ENCODE measurements around the gene GHRL.
"Not testable (repeated sequence)": the region's sequence is repeated elsewhere in the genome, so short reads cannot be mapped to it uniquely, and the experiment has no call there.

GHRL gene

DNA sequence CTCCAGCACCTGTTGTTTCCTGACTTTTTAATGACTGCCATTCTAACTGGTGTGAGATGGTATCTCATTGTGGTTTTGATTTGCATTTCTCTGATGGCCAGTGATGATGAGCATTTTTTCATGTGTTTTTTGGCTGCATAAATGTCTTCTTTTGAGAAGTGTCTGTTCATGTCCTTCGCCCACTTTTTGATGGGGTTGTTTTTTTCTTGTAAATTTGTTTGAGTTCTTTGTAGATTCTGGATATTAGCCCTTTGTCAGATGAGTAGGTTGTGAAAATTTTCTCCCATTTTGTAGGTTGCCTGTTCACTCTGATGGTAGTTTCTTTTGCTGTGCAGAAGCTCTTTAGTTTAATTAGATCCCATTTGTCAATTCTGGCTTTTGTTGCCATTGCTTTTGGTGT lies 5.3 kb upstream of the GHRL start:
- not testable (repeated sequence) for DNase-seq (ENCODE audit: low spot score)

- DNase-seq (ENCODE audit: low spot score), result no peak
These were observed 1.4 kb upstream of the GHRL start for GRCh38 chr3:10294030-10294586.

DNA sequence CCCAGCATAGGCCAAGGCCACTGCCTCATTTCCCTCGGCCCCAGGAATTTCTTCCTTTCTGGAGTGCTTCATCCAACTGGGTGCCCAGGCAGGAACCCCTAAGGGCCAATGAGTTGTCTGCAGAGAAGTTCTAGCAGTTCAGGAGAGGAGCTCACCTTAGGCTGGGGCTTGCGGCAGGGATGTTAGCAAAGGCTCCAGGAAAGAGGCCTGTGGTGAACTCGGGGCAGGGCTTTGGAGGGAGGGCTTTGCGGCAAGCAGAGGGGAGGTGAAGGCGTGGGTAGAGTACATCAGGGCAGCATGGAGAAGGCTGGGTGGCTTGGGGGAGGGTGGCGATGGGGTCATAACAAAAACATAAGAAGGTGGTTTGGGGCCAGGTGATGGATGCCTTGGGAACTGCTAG lies 1.1 kb downstream of the GHRL start:
- no peak for DNase-seq (ENCODE audit: low spot score)

GRCh38 chr3:10290481-10291176 lies 2.1 kb downstream of the GHRL start:
- no peak for DNase-seq (ENCODE audit: low spot score)

- DNase-seq (ENCODE audit: low spot score), result no peak
These were observed 2.9 kb downstream of the GHRL start for GRCh38 chr3:10289787-10290355.

DNA sequence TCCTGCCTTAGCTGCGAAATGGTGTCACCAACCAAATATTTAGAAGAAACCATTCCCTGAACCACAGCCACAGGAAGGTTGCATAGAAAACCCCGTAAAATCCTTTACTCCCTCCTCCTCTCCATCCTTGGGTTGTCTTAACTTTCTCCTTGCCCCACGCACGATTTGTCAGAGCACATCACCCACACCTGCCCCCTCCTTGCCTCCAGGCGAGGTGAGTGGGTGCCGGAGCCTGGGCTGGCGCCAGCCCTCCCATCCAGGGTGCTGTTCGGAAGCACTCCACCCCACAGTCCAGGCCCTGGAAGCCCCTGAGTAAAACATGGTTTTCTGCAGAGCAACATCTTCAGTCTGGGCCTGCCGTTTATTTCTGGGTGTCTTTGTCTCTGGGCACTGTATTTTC lies 3.7 kb downstream of the GHRL start:
- DNase-seq (ENCODE audit: low spot score), result no peak

DNA sequence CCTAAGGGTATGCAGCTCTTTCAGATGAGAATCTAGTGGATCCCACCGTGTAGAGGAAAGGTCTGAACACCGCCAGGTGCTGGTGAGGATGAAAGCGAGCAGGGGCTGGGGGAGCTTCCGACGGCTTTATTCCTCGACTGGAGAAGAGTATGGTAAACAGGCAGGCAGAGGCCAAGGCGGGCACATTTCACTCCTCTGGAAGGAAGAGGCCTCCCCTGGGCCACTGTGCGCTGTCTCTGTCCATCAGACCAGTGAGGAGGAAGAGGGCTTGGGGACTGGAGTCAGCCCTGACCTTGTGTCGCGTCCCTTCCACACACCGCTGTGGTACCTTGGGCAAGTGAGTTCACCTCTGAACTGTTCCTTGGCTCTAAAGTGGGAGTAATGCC lies 4.2 kb downstream of the GHRL start:
- DNase-seq (ENCODE audit: low spot score), result no peak

- no peak for DNase-seq (ENCODE audit: low spot score)
These were observed 4.7 kb downstream of the GHRL start for GRCh38 chr3:10287936-10288574.

DNA sequence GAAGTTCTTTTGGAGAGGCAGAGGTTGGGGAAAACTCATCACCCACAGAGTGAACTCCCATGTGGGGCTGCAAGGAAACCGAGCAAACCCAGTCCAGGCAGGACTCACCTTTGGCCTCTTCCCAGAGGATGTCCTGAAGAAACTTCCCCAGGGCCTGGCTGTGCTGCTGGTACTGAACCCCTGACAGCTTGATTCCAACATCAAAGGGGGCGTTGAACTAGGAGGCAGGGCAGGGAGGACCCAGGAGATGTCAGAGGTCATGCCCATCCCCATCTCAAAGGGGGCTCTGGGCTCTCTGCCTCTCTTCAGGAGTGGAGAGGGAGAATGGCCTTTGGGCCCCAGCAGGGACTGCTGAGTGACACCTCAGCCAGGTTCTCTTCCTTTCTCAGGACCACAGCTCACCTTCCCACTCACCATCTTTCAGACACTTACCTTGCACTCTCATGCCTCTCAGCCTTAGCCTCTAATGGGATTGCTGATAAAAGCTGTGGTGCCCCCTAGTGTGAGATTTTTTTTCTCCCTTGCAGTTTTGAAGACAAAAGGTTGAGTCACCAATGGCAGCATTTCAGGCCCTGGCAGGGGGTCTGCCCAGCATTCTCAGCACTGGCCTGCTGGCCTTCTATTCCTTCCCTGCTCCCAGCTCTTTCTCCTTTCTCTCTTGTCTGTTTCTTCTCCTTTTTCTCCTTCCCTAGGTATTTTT lies 6.0 kb downstream of the GHRL start:
- no peak for DNase-seq (ENCODE audit: low spot score)

DNA sequence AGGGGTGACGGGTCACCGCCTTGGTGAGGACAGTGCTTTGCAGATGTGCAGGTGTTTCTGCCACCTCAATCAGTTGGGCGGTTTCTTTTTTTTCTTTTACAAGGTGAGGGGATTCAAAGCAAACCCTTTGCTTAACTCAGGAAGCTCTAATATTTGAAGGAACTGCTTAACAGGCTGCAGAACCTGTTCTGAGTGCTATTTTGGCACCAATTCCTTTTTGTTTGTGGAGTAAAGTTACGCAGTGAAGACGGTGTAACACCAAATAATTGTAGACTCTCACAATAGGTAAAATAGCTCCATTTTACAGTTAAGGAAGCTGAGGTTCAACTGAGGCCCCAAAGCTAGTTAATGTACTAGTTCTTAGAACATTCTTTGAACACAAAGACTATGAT lies 6.6 kb downstream of the GHRL start:
- DNase-seq (ENCODE audit: low spot score), result no peak

DNA sequence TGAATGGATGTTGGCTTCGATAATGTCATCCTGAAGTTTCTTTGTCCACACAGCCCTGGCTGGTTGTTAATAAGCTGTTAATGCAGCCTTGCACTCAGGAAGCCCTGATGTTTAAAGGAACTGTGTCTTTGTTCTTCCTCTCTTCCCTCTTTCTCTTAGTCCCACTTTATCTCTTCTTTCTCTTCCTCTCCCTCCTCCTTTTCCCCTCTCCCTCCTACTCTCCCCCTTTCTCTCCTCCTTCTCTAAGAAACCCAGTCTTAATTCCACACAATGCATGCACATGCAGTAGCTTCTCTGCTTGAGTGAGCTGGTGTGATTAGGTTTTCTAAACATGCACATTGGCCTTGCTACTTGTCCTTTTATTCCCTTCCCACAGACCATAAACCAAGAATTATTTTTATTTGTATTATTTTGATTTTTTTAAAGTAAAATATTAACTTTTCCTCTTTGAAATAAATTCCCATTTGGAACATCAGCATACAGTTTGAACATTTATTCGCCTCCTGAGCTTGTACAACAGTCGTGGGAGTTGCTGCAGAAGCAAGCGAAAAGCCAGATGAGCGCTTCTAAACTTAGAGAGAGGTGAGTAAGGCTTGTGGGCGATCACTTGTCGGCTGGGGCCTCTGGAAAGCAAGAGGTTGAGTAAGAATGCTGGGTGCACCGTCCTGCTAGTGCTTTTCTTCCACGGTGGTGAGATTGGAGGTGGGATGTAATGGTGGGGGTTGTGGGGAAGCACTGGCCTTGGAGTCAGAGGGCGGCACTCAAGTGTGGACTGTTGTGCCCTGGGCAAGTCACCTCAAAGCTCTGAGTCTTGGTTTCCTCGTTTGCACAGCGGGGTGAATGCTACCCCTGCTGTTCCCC lies 7.2 kb downstream of the GHRL start:
- no peak for DNase-seq (ENCODE audit: low spot score)

GRCh38 chr3:10284496-10284895 lies 8.3 kb downstream of the GHRL start:
- no peak for DNase-seq (ENCODE audit: low spot score)

DNA sequence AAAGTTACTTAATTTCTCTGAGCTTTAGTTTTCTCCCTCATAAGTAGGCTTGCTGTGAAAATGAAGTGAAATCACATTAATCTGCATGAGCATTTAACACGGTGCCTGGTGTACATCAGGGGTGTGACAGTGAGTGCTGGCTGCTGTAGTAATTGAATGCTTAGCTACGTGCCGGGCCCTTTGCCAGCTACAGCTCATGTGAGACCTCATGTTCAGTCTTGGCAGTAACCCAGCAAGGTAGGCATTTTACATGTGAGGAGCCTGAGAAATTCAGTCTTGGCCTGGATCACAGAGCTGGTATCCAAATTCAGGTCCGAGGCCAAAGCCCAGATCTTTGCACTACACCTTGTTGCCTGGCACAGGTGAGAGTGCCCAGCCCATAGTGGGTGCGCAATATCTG lies 9.1 kb downstream of the GHRL start:
- DNase-seq (ENCODE audit: low spot score), result no peak

GRCh38 chr3:10281951-10282350 lies 10.8 kb downstream of the GHRL start:
- no peak for DNase-seq (ENCODE audit: low spot score)

DNA sequence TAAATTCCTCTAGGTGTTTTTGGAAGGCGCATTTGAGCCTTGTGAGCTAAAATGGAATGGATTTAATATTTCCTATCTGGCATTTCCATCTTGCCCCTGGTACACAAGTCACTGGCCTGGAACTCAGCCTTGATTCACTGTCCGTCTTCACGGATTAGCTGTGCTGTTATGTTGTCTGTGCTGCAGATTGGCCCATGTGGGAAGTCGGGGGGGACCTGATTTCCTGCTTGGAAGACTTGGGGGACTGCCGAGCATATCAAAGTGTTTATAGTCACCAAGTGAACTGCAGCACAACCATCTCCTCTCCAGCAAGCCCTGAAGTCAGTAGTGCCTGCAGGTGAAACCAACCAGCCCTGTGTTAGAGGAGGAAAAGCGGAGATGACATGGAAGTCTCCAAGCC lies 12.2 kb downstream of the GHRL start:
- no peak for DNase-seq (ENCODE audit: low spot score)

- DNase-seq (ENCODE audit: low spot score), result no peak
These were observed 12.6 kb downstream of the GHRL start for GRCh38 chr3:10280177-10280529.

DNA sequence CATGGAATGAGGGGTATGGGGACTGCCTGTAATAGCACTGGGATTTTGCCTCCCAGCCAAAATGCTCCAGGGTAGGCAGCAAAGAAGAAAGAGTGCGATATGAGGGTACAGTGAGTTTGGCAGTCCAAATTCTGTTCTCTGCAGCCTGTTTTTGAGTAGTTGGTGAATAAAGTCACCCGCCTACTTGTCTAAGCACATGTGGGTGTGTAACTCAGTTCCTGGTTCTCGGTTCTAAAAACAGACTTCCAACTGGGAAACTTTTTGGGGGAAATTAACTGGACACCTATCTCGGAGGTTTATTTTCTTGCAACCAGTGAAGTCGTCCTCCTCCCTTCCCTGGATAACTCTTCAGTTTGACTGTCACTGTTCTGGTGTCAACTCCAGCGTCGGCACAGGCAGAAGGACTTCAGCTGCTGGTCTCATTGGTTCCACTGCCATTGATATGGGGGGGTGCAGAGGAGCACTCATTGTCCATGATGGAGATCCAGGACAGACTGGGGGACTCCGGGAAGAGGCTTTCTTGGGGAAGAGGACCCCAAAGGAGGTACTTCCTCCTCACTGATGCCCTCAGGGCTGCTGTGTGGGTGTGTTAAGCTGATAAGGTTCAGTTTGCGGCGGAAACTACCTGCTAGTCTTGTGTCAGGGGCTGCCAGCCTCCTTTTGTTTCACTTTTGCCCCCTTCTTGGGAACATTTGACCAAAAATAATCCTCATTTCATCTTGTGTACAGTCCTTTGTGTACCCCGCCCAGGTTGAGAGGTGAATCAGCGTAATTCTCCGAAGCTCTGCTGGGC lies 13.2 kb downstream of the GHRL start:
- no peak for DNase-seq (ENCODE audit: low spot score)

- no peak for DNase-seq (ENCODE audit: low spot score)
These were observed 14.2 kb downstream of the GHRL start for GRCh38 chr3:10278501-10278900.

DNA sequence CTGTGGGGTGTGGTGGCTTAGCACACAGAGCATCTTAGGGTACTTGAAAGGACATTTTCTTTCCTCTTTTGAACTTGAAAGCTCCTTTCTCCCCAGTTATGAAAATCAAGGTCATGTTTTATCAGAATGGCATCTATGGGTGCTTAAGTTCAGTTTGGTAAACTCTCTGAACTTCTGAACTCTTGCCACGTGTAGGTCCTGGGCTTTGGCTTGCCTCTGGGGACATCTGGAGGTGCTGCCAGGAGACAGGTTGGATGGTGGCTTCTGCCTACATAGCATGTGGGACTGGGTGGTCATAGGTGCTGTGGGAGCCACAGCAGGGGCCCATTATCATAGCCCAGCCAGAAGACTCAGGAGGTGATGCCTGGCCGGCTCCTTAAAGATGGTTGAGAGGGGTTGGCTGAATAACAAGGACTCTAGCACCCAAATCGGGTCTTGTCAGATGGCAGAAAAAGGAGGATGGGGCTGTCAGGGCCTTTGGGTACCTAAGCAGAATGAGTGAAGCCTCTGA lies 15.6 kb downstream of the GHRL start:
- no peak for DNase-seq (ENCODE audit: low spot score)

DNA sequence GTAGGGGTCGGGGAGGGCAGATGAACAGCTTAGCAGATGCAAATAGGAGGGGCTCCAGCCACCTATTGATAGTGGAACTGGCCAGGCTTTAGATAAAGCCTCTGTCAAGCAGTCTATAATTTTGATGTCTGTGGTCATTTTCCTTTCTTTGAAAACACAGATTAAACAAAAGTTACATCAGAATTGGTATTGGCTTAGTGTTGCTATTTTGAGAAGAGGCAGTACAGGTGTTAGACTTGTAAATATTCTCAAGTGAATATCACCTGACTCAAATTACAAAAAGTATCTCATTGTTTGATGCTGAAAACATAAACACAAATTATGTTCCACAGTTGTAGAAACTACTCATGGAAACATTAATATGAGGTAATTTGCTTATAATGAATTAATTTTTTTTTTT lies 18.1 kb downstream of the GHRL start:
- no peak for DNase-seq (ENCODE audit: low spot score)
